ENCODE data around the gene SUGCT. TPM values are rescaled to one million over a fixed set of nuclear protein-coding genes. Genes with fewer than 3 reads are reported as not detected.
"Not testable (repeated sequence)": the region's sequence is repeated elsewhere in the genome, so short reads cannot be mapped to it uniquely, and the experiment has no call there.

Gene SUGCT
- total RNA-seq, 2 donors from 2014 or later, result 0.68 to 2.5 TPM

- H3K36me3 Mint-ChIP-seq (ENCODE audit: low read depth), result no peaks in the 10 kb centered on the region
- no peaks in the 10 kb centered on the region for H3K27me3 Mint-ChIP-seq
- DNase-seq (no peak), ATAC-seq (no peak)
- H3K4me1 Mint-ChIP-seq, result no peaks in the 10 kb centered on the region
- H3K4me3 Mint-ChIP-seq, result no peak overlapping the region
- no peak overlapping the region for H3K27ac Mint-ChIP-seq
- H3K9me3 ChIP-seq (ENCODE audit: control insufficient read depth, low read length, poor library complexity, severe bottlenecking), result no peaks in the 10 kb centered on the region
These were observed 265.7 kb downstream of the SUGCT start for GRCh38 chr7:40400525-40400924.

GRCh38 chr7:40401406-40401805 is 266.6 kb downstream of the SUGCT start:
- DNase-seq, result no peak
- H3K9me3 ChIP-seq (ENCODE audit: control insufficient read depth, low read length, poor library complexity, severe bottlenecking), result no peaks in the 10 kb centered on the region
- no peak overlapping the region for H3K4me3 Mint-ChIP-seq
- H3K27ac Mint-ChIP-seq, result no peak overlapping the region
- no peaks in the 10 kb centered on the region for H3K27me3 Mint-ChIP-seq
- H3K4me1 Mint-ChIP-seq, result no peaks in the 10 kb centered on the region
- no peak for ATAC-seq
- H3K36me3 Mint-ChIP-seq (ENCODE audit: low read depth), result no peaks in the 10 kb centered on the region

DNA sequence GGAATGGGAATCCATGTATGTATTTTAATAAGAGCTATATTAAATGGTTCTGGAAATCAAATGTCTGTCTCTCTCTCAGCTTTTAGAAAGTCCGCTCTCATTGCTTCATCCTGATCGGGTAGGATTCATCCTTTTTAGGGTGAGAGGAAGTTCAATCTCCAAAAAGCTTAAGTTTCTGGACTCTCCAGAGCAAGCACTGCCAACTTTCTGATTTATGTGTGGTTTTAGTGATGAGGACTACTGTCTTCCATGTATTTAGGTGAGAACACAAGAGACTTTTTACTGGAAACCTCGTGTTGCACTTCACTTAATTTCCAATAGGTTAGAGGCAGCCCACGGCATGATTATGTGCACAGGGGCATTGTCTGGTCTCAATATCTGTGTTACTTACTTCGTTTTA is 267.9 kb downstream of the SUGCT start:
- no peaks in the 10 kb centered on the region for H3K9me3 ChIP-seq (ENCODE audit: control insufficient read depth, low read length, poor library complexity, severe bottlenecking)
- ATAC-seq (no peak), DNase-seq (no peak)
- Mint-ChIP-seq H3K4me3 (no peak overlapping the region), H3K36me3 (ENCODE audit: low read depth) (no peaks in the 10 kb centered on the region), H3K27ac (no peak overlapping the region), H3K27me3 (no peaks in the 10 kb centered on the region), H3K4me1 (no peaks in the 10 kb centered on the region)

- Mint-ChIP-seq H3K4me3 (no peak overlapping the region), H3K4me1 (no peaks in the 10 kb centered on the region), H3K27me3 (no peaks in the 10 kb centered on the region), H3K27ac (no peak overlapping the region), H3K36me3 (ENCODE audit: low read depth) (no peaks in the 10 kb centered on the region)
- DNase-seq (no peak), ATAC-seq (no peak)
- H3K9me3 ChIP-seq (ENCODE audit: control insufficient read depth, low read length, poor library complexity, severe bottlenecking), result no peaks in the 10 kb centered on the region
These were observed 269.1 kb downstream of the SUGCT start for GRCh38 chr7:40403703-40404476.

GRCh38 chr7:40405991-40406390 is 271.2 kb downstream of the SUGCT start:
- no peaks in the 10 kb centered on the region for H3K9me3 ChIP-seq (ENCODE audit: control insufficient read depth, low read length, poor library complexity, severe bottlenecking)
- Mint-ChIP-seq H3K27ac (no peak overlapping the region), H3K36me3 (ENCODE audit: low read depth) (no peaks in the 10 kb centered on the region), H3K27me3 (no peaks in the 10 kb centered on the region), H3K4me1 (no peaks in the 10 kb centered on the region), H3K4me3 (no peak overlapping the region)
- ATAC-seq (no peak), DNase-seq (no peak)

DNA sequence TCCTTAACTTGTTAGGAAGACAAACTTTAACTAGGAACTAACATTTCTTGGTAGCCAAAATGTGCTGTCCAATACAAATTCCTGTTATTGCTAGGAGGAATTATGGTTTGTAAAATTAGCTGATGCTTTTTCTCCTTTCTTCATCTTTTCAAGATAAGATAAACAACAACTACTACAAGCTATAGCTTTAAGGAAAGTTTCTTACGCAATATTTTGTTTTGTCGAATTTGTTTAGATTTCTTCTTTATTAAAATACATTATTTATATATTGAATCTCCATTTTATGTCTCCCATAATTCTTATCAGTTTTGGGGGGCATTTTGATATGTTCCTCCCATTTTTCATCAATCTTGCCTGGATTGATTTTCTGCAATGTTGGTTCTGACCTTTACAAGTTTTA is 277.5 kb downstream of the SUGCT start:
- H3K9me3 ChIP-seq (ENCODE audit: control insufficient read depth, low read length, poor library complexity, severe bottlenecking), result no peaks in the 10 kb centered on the region
- Mint-ChIP-seq H3K36me3 (ENCODE audit: low read depth) (no peaks in the 10 kb centered on the region), H3K27me3 (no peaks in the 10 kb centered on the region), H3K4me3 (no peak overlapping the region), H3K4me1 (no peaks in the 10 kb centered on the region), H3K27ac (no peak overlapping the region)
- ATAC-seq, result no peak
- DNase-seq, result no peak

DNA sequence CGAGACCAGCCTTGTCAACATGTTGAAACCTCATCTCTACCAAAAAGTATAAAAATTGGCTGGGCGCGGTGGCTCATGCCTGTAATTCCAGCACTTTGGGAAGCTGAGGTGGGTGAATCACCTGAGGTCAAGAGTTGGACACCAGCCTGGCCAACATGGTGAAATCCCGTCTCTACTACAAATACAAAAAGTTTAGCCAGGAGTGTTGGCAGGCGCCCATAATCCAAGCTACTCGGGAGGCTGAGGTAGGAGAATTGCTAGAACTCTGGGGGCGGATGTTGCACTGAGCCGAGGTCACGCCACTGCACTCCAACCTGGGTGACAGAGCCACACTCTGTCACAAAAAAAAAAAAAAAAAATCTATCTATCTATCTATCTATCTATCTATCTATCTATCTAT is 279.9 kb downstream of the SUGCT start:
- not testable (repeated sequence) for ATAC-seq; H3K9me3 ChIP-seq (ENCODE audit: control insufficient read depth, low read length, poor library complexity, severe bottlenecking); H3K27ac Mint-ChIP-seq; DNase-seq; H3K4me3 Mint-ChIP-seq; H3K36me3 Mint-ChIP-seq (ENCODE audit: low read depth); H3K4me1 Mint-ChIP-seq; H3K27me3 Mint-ChIP-seq

GRCh38 chr7:40418448-40418847 is 283.6 kb downstream of the SUGCT start:
- H3K4me3 Mint-ChIP-seq, result no peak overlapping the region
- H3K36me3 Mint-ChIP-seq (ENCODE audit: low read depth), result no peaks in the 10 kb centered on the region
- DNase-seq (no peak), ATAC-seq (no peak)
- no peak overlapping the region for H3K27ac Mint-ChIP-seq
- no peaks in the 10 kb centered on the region for H3K4me1 Mint-ChIP-seq
- H3K27me3 Mint-ChIP-seq, result no peaks in the 10 kb centered on the region
- H3K9me3 ChIP-seq (ENCODE audit: control insufficient read depth, low read length, poor library complexity, severe bottlenecking), result no peaks in the 10 kb centered on the region

DNA sequence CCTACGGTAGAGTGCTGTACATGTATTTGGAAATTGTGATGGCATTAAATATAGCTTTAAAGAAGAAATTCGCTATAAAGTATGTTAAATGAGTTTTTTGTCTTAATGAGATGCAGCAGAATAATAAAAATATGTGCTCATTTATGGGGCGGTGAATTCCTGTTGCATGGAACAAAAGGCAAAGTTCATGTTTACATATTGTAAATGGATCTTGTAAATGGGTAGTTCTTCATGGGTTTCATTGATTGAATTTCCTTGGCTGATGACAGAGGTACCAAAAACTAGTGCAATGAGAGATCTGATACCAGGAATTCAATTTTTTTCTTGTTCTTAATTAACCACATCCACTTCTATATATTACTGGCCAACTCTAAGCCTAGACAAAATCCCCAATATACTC is 284.2 kb downstream of the SUGCT start:
- Mint-ChIP-seq H3K4me1 (no peaks in the 10 kb centered on the region), H3K36me3 (ENCODE audit: low read depth) (no peaks in the 10 kb centered on the region), H3K27ac (no peak overlapping the region), H3K4me3 (no peak overlapping the region), H3K27me3 (no peaks in the 10 kb centered on the region)
- ATAC-seq (no peak), DNase-seq (no peak)
- H3K9me3 ChIP-seq (ENCODE audit: control insufficient read depth, low read length, poor library complexity, severe bottlenecking), result no peaks in the 10 kb centered on the region

- no peak for ATAC-seq
- Mint-ChIP-seq H3K27ac (no peak overlapping the region), H3K4me1 (no peaks in the 10 kb centered on the region), H3K4me3 (no peak overlapping the region), H3K27me3 (no peaks in the 10 kb centered on the region), H3K36me3 (ENCODE audit: low read depth) (no peaks in the 10 kb centered on the region)
- no peak for DNase-seq
- H3K9me3 ChIP-seq (ENCODE audit: control insufficient read depth, low read length, poor library complexity, severe bottlenecking), result no peaks in the 10 kb centered on the region
These were observed 285.0 kb downstream of the SUGCT start for GRCh38 chr7:40419806-40420205.

DNA sequence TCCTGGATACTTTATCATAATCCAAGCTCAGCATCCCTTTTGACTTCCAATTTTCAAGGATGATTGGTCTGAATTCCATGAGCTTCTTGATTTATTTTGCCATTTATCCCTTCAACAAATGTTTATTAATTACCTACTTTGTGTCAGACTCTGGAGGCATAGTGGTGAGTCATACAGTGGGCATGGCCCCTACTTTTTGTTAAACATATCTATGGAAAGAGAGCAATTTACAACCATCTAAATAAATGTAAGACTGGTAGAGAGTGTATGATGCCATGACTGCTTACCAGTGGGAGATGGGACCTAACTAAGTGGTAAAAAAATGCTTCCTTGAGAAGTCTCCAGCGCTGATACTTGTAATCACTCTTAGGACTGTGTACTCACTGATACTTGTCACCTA is 286.6 kb downstream of the SUGCT start:
- H3K4me3 Mint-ChIP-seq, result no peak overlapping the region
- H3K4me1 Mint-ChIP-seq, result no peaks in the 10 kb centered on the region
- H3K27me3 Mint-ChIP-seq, result no peaks in the 10 kb centered on the region
- no peak for ATAC-seq
- no peak overlapping the region for H3K27ac Mint-ChIP-seq
- no peaks in the 10 kb centered on the region for H3K36me3 Mint-ChIP-seq (ENCODE audit: low read depth)
- H3K9me3 ChIP-seq (ENCODE audit: control insufficient read depth, low read length, poor library complexity, severe bottlenecking), result no peaks in the 10 kb centered on the region
- DNase-seq, result no peak

GRCh38 chr7:40425696-40426095 is 290.9 kb downstream of the SUGCT start:
- H3K4me3 Mint-ChIP-seq, result no peak overlapping the region
- no peak overlapping the region for H3K27ac Mint-ChIP-seq
- no peaks in the 10 kb centered on the region for H3K4me1 Mint-ChIP-seq
- DNase-seq, result no peak
- no peak for ATAC-seq
- H3K36me3 Mint-ChIP-seq (ENCODE audit: low read depth), result no peaks in the 10 kb centered on the region
- H3K27me3 Mint-ChIP-seq, result no peaks in the 10 kb centered on the region
- H3K9me3 ChIP-seq (ENCODE audit: control insufficient read depth, low read length, poor library complexity, severe bottlenecking), result no peaks in the 10 kb centered on the region

GRCh38 chr7:40428421-40428820 is 293.6 kb downstream of the SUGCT start:
- Mint-ChIP-seq H3K4me3 (no peak overlapping the region), H3K36me3 (ENCODE audit: low read depth) (no peaks in the 10 kb centered on the region), H3K4me1 (no peaks in the 10 kb centered on the region), H3K27ac (no peak overlapping the region), H3K27me3 (no peaks in the 10 kb centered on the region)
- DNase-seq (no peak), ATAC-seq (no peak)
- no peaks in the 10 kb centered on the region for H3K9me3 ChIP-seq (ENCODE audit: control insufficient read depth, low read length, poor library complexity, severe bottlenecking)

GRCh38 chr7:40429826-40430225 is 295.0 kb downstream of the SUGCT start:
- Mint-ChIP-seq H3K4me1 (no peaks in the 10 kb centered on the region), H3K36me3 (ENCODE audit: low read depth) (no peaks in the 10 kb centered on the region), H3K27me3 (no peaks in the 10 kb centered on the region), H3K27ac (no peak overlapping the region), H3K4me3 (no peak overlapping the region)
- DNase-seq, result no peak
- ATAC-seq, result no peak
- no peaks in the 10 kb centered on the region for H3K9me3 ChIP-seq (ENCODE audit: control insufficient read depth, low read length, poor library complexity, severe bottlenecking)
